AG08395 (cell line): ENCODE measurements around the gene DNMBP.
A peak's percentile ranks its signal among the peaks of the same experiment; 100 is the strongest.
"Not testable (repeated sequence)": the region's sequence is repeated elsewhere in the genome, so short reads cannot be mapped to it uniquely, and the experiment has no call there.

Source experiments
- DNase-seq: peaks from one replicate; pipeline ENCODE4 v3.0.0; 2012; ENCODE audit warnings: mixed read lengths, low spot score

Gene DNMBP

GRCh38 chr10:99946051-99946450 is 63.7 kb downstream of the DNMBP start:
- not testable (repeated sequence) for DNase-seq

GRCh38 chr10:99945263-99945662 is 64.5 kb downstream of the DNMBP start:
- peak; percentile 80 for DNase-seq

GRCh38 chr10:99944860-99945259 is 64.9 kb downstream of the DNMBP start:
- DNase-seq: no peak

- no peak for DNase-seq
These were observed 65.8 kb downstream of the DNMBP start for GRCh38 chr10:99943908-99944307.

- no peak for DNase-seq
These were observed 67.6 kb downstream of the DNMBP start for GRCh38 chr10:99941942-99942820.

- no peak for DNase-seq
These were observed 71.2 kb downstream of the DNMBP start for GRCh38 chr10:99938563-99938962.

GRCh38 chr10:99937630-99938029 is 72.1 kb downstream of the DNMBP start:
- DNase-seq: no peak

- DNase-seq: not testable (repeated sequence)
These were observed 77.4 kb downstream of the DNMBP start for GRCh38 chr10:99932203-99932957.

- DNase-seq: no peak
These were observed 78.8 kb downstream of the DNMBP start for GRCh38 chr10:99930731-99931550.

GRCh38 chr10:99929360-99929759 is 80.4 kb downstream of the DNMBP start:
- DNase-seq: no peak

- no peak for DNase-seq
These were observed 81.9 kb downstream of the DNMBP start for GRCh38 chr10:99927721-99928280.

GRCh38 chr10:99926925-99927720 is 82.6 kb downstream of the DNMBP start:
- peak; percentile 60 for DNase-seq

GRCh38 chr10:99924451-99925255 is 85.1 kb downstream of the DNMBP start:
- no peak for DNase-seq

GRCh38 chr10:99921948-99922347 is 87.8 kb downstream of the DNMBP start:
- DNase-seq: no peak

- DNase-seq: no peak
These were observed 88.8 kb downstream of the DNMBP start for GRCh38 chr10:99920901-99921300.

GRCh38 chr10:99920486-99920885 is 89.3 kb downstream of the DNMBP start:
- no peak for DNase-seq

GRCh38 chr10:99917963-99918825 is 91.6 kb downstream of the DNMBP start:
- DNase-seq: peak; percentile 59

- no peak for DNase-seq
These were observed 93.0 kb downstream of the DNMBP start for GRCh38 chr10:99916776-99917175.

GRCh38 chr10:99915414-99915813 is 94.3 kb downstream of the DNMBP start:
- no peak for DNase-seq
